T-helper 1 cell (primary cell): ENCODE results near the gene AGXT2.

ENCODE experiments used
- DNase-seq, 5 donors: peaks; one replicate each; pipeline ENCODE4 v3.0.0-alpha.2; 2012 to 2020

Gene AGXT2

DNA sequence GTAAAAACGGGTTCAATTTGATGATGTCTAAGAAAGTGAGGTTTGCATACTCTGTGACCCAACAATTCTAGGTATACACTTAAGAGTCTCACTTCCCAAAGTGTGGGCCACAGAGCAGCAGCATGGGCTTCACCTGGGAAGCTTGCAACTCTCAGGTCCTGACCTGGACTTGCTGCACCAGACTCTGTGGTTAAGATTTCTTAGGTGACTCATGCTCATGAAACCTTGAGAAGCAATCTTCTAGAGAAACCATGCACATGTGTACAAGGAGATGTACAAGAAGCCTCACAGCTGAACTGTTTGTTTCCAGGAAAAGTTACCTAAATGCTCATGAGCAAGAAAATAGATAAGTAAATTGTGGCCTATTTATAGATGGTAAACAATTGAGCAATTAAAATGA lies 88.4 kb downstream of the AGXT2 start:
- DNase-seq: peak in 1 of 5 donors; percentile 50

DNA sequence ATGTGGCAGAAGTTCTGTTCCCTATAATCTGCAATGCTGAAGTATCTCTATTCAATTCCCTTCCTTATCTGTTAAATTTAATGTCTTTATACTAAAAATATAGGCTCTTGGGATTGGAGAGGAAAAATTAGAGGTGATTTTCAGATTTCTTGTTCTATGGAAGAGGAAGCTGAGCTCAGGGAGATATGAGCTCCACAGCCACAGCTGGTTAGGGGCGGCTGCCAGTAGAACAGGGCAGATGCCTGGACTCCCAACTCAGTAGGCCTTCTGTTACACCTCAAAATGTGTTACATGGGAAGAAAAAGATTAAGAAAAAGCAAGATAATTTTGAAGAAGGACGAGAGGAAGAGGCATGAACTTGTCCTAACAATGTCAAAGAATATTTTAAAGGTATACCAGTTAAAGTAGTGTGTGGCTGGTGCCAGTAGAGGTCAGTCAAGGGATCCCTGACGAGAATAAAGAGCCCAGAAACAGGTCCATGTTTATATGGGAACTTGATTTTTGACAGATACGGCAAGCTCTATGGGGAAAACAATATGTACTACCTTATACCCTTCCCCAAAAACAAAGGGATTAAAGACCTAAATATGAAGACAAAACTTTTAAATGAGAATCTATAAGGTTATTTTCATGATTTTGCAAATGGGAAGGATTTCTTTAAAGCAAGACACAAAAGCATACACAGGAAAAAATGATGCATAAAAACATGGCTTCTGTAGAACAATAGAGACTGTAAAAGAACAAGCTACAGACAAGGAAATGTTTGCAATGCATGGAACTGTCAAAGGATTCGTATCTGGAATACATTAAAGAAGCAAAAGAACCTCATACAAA lies 89.7 kb downstream of the AGXT2 start:
- no peak for DNase-seq

DNA sequence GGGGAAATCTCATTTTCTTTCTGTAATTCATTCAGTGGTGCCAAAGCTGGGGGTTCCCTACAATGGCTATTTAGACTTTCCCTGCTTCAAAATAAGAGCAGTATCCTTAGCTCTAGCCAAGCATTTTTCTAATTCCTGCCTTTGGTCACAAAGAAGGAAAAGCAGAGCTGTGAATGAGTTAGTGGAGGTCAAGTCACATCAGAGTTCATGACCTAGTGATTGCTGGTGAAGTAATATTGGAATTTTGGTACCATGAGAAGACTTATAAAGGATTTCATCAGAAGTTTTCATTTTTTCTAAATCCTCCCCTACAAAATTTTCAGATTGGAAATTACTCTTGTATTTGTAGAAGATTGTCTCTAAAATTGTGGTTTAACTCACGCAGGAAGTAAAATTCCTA lies 90.4 kb downstream of the AGXT2 start:
- no peak for DNase-seq
